GF-D8 (cell line): Measurements from ENCODE around the gene ABHD14A.

Source experiments
- DNase-seq: peaks from one replicate; lab custom pipeline; 2025; lab: John Stamatoyannopoulos, UW

The ABHD14A gene

GRCh38 chr3:51941463-51941797 lies 33.4 kb upstream of the ABHD14A start:
- no peak for DNase-seq

GRCh38 chr3:51941798-51942602 lies 32.9 kb upstream of the ABHD14A start, which contains the start of the genes PARP3 and RRP9:
PARP3 (plus strand) TSS chr3:51942363; CDS start chr3:51943356, 993 bp downstream.
RRP9 (minus strand) TSS chr3:51941904; CDS start chr3:51941867, 37 bp downstream.
- DNase-seq, result peak; percentile 99

GRCh38 chr3:51942603-51943450 lies 32.0 kb upstream of the ABHD14A start:
- DNase-seq, result peak; percentile 21

- DNase-seq, result no peak
Measured at GRCh38 chr3:51943451-51944391, 31.1 kb upstream of the ABHD14A start.

GRCh38 chr3:51944451-51945021 lies 30.3 kb upstream of the ABHD14A start:
- DNase-seq, result no peak

GRCh38 chr3:51945031-51945840 lies 29.6 kb upstream of the ABHD14A start:
- DNase-seq, result no peak

- DNase-seq, result no peak
Measured at GRCh38 chr3:51945926-51946705, 28.7 kb upstream of the ABHD14A start.

- no peak for DNase-seq
Measured at GRCh38 chr3:51946796-51947195, 28.1 kb upstream of the ABHD14A start.

- no peak for DNase-seq
Measured at GRCh38 chr3:51947215-51947900, 27.5 kb upstream of the ABHD14A start.

- DNase-seq, result no peak
Measured at GRCh38 chr3:51948016-51948580, 26.8 kb upstream of the ABHD14A start.

GRCh38 chr3:51949121-51949520 lies 25.7 kb upstream of the ABHD14A start:
- no peak for DNase-seq

- DNase-seq, result no peak
Measured at GRCh38 chr3:51950899-51951298, 24.0 kb upstream of the ABHD14A start.

- DNase-seq, result peak; percentile 51
Measured at GRCh38 chr3:51953445-51953844, 21.4 kb upstream of the ABHD14A start.

GRCh38 chr3:51954105-51954504 lies 20.8 kb upstream of the ABHD14A start:
- peak; percentile 19 for DNase-seq

- DNase-seq, result no peak
Measured at GRCh38 chr3:51954713-51955112, 20.2 kb upstream of the ABHD14A start.

GRCh38 chr3:51955175-51955892 lies 19.5 kb upstream of the ABHD14A start, which contains the start of gene GPR62:
GPR62 (plus strand) TSS chr3:51955381; CDS start chr3:51955653, 272 bp downstream.
- no peak for DNase-seq

- no peak for DNase-seq
Measured at GRCh38 chr3:51955893-51956770, 18.7 kb upstream of the ABHD14A start.
